ENCODE results near the gene NME1.

DNA sequence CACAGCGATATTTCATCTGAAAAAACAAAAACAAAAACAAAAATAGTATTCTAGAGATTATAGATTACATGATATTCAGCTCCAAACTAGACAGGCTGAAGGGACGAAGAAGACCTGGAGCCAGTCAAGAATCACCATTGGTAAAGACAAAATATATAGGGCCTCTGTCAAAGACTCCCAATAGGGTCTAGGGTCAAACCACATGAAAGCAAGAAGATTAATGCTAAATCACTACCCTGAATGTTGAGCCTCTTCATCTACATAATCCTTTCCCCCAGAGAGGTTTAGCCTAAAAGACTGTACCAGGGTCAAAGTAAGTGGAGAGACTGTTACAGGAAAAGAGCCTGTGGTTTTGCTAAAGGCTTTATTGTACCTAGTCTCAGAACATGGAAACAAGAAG, 10.8 kb upstream of the NME1 start:
- TF ChIP-seq, protein P1, sequence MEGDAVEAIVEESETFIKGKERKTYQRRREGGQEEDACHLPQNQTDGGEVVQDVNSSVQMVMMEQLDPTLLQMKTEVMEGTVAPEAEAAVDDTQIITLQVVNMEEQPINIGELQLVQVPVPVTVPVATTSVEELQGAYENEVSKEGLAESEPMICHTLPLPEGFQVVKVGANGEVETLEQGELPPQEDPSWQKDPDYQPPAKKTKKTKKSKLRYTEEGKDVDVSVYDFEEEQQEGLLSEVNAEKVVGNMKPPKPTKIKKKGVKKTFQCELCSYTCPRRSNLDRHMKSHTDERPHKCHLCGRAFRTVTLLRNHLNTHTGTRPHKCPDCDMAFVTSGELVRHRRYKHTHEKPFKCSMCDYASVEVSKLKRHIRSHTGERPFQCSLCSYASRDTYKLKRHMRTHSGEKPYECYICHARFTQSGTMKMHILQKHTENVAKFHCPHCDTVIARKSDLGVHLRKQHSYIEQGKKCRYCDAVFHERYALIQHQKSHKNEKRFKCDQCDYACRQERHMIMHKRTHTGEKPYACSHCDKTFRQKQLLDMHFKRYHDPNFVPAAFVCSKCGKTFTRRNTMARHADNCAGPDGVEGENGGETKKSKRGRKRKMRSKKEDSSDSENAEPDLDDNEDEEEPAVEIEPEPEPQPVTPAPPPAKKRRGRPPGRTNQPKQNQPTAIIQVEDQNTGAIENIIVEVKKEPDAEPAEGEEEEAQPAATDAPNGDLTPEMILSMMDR (IDR thresholded peaks at IDR 0.05), result no peak
- no peak for TF ChIP-seq POLR2A (IDR thresholded peaks at IDR 0.05)
